Adrenal gland (tissue), 12 donors: Measurements from ENCODE around the gene CEP85L. TPM values are rescaled to one million over a fixed set of nuclear protein-coding genes. Genes with fewer than 3 reads are reported as not detected.

Experiments used
- DNase-seq, 7 donors: peaks; one replicate each; pipeline ENCODE4 v3.0.0-alpha.2; 2019 to 2020
- H3K27ac ChIP-seq, 5 donors: fragments of 200-600 bp; sonication (generic) in 4 of 5; 1 replicate in 3 of 5; 2 replicates in 2 of 5; pipeline versions ENCODE4 v1.5.1 to v1.8.0; 2016 to 2020; ENCODE audit warnings: mild to moderate bottlenecking in 1 of 5
- H3K27me3 ChIP-seq: fragments of 200-600 bp; 2 replicates; pipeline ENCODE4 v1.8.0; 2021
- H3K36me3 ChIP-seq, 2 donors: fragments of 200-600 bp; replicated peaks in 1 of 2; 1 replicate in 1 of 2; 2 replicates in 1 of 2; pipeline versions ENCODE4 v1.5.1 to v1.8.0; 2018 to 2022
- H3K4me1 ChIP-seq, 2 donors: fragments of 200-600 bp; replicated peaks in 1 of 2; 1 replicate in 1 of 2; 2 replicates in 1 of 2; pipeline versions ENCODE4 v1.5.1 to v1.8.0; 2018 to 2021
- H3K4me3 ChIP-seq, 4 donors: fragments of 200-600 bp; sonication (generic) in 3 of 4; one replicate each; pipeline ENCODE4 v1.5.1; 2016 to 2018
- H3K9me3 ChIP-seq, 3 donors: fragments of 200-600 bp; sonication (generic) in 1 of 3; replicated peaks in 1 of 3; 1 replicate in 2 of 3; 2 replicates in 1 of 3; pipeline versions ENCODE4 v1.5.1 to v1.8.0; 2016 to 2021
- POLR2A ChIP-seq, 2 donors: fragments of 450-650 bp; IDR thresholded peaks; one replicate each; pipeline ENCODE4 v1.6.1; 2017; ENCODE audit warnings: antibody characterized with exemption in 2 of 2, mild to moderate bottlenecking in 2 of 2, moderate library complexity in 1 of 2
- WGBS, 4 donors: extraction: QIAGEN DNeasy Blood & Tissue Kit in 2 of 4; methylation state at CpG; one replicate each; pipeline versions ENCODE4 v1.1.5 to v1.1.7; 2013 to 2017; 5-methylcytosine and 5-hydroxymethylcytosine counted together
- intact Hi-C, 2 donors: fragments of 100-400 bp; cut with DNase I; formaldehyde crosslinking; loops; one replicate each; pipeline versions ENCODE4 v1.14.1 to v1.15.0; 2022 to 2023
- polyA plus RNA-seq, 3 donors: library from polyadenylated mRNA; stranded (reverse); fragments of 200-250 nt in 2 of 3; fragments of 350-450 nt in 1 of 3; fragmentation: Illumina TruSeq in 1 of 3; extraction: RNeasy Lipid Tissue Mini Kit (QIAGEN cat#74804) in 1 of 3; gene quantifications; one replicate each; pipeline ENCODE4 v1.2.3, GENCODE V29; 2013 to 2014
- total RNA-seq, 9 donors: library from RNA; depleted of rRNA in 4 of 9; stranded (reverse); fragments of >200 nt in 4 of 9; fragments of 120-200 nt in 1 of 9; fragmentation: NEBNext Ultra II Directional in 1 of 9; extraction: Animal tissue kit (Norgen Biotek cat#: 25700) in 1 of 9; gene quantifications; one replicate each; pipeline versions ENCODE4 v1.1.0 to v1.2.4, GENCODE V29; 2013 to 2023
- TF ChIP-seq, protein P1 (sequence below), 6 experiments: fragments of 450-650 bp in 4 of 6; fragments of 200-600 bp in 2 of 6; sonication (generic) in 1 of 6; IDR thresholded peaks; 1 replicate in 5 of 6; 2 replicates in 1 of 6; pipeline versions ENCODE4 v1.5.1 to v1.8.0; 2016 to 2021; ENCODE audit warnings: antibody characterized with exemption in 6 of 6, mild to moderate bottlenecking in 2 of 6, moderate library complexity in 1 of 6
- donor health status: healthy with polysubstance abuse.
- donor health status: Bipolar disorder and iron deficiency.
- donor health status: DM: yes; HTN: yes; CAD: no.
- donor health status: DM: no; HTN: no; CAD: no.
- donor health status: DM: no; HTN: no; CAD: no.
- donor health status: DM: yes; HTN: yes; CAD: no.

Gene CEP85L
- total and polyA plus RNA-seq, 12 donors = 2.3 to 74.3 (median 23.3) TPM

- TF ChIP-seq, protein P1, sequence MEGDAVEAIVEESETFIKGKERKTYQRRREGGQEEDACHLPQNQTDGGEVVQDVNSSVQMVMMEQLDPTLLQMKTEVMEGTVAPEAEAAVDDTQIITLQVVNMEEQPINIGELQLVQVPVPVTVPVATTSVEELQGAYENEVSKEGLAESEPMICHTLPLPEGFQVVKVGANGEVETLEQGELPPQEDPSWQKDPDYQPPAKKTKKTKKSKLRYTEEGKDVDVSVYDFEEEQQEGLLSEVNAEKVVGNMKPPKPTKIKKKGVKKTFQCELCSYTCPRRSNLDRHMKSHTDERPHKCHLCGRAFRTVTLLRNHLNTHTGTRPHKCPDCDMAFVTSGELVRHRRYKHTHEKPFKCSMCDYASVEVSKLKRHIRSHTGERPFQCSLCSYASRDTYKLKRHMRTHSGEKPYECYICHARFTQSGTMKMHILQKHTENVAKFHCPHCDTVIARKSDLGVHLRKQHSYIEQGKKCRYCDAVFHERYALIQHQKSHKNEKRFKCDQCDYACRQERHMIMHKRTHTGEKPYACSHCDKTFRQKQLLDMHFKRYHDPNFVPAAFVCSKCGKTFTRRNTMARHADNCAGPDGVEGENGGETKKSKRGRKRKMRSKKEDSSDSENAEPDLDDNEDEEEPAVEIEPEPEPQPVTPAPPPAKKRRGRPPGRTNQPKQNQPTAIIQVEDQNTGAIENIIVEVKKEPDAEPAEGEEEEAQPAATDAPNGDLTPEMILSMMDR (IDR thresholded peaks at IDR 0.05) = no peak
- no peak for TF ChIP-seq POLR2A (IDR thresholded peaks at IDR 0.05)
- Histone ChIP-seq H3K27ac (no peak overlapping the region), H3K36me3 (no peaks in the 10 kb centered on the region), H3K4me1 (no peaks in the 10 kb centered on the region), H3K9me3 (no peaks in the 10 kb centered on the region), H3K4me3 (no peak overlapping the region), H3K27me3 (no peaks in the 10 kb centered on the region)
- 89 to 93% (median 91%) methylated on average over 1 of the region's 1 CpG for WGBS, 4 donors
- no peak for DNase-seq
- intact Hi-C loops = no loop called here
Measured at GRCh38 chr6:118696271-118696670, 44.9 kb upstream of the CEP85L start.

DNA sequence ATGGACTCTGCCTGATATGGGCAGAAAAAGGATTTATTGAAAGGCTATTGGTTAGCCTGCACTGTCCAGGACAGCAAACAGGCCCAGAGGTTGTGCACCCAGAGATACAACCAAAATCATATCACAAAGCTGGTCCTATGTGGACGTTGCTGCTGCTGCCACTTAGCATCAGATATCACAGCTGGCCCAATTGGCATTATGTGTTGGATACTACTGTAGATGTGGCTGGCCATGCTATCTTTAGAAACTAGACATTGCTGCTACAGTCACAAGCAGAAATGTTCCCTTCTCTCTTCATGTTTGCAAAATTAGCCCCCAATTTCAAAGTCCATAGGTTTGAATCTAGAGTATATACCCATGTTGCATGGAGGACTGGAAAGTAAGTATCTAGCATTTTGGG lies 42.2 kb upstream of the CEP85L start:
- intact Hi-C loops = no loop called here
- TF ChIP-seq POLR2A (IDR thresholded peaks at IDR 0.05) = no peak
- TF ChIP-seq, protein P1 (IDR thresholded peaks at IDR 0.05) = no peak
- no peak overlapping the region for H3K4me3 ChIP-seq

DNA sequence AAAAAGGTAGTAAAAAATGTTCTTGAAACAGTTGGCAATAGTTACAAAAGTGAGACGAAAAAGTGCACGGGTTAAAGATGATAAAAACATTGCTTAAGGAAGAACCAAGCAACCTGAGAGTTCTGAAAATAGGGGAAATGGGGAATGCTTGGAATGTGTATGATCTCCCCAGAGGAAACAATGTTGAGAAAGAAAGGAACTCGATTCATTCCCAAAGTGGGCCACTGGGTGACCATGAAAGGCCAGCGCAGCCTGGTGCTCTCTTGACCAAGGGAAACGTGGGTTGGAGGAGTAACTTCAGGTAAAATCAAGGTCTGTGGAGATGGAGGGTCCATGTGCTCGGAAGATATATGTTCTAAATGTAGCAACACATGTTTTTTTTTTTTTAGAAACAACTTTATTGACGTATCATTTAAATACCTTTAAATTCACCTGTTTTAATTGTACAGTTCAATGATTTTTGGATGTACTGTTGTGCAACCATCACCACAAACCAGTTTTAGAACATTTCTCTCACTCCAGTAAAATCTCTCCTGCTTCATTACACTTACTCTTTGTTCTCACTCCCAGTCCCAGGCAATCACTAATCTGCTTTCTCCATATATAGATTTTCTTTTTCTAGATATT lies 34.5 kb upstream of the CEP85L start:
- Histone ChIP-seq H3K4me1 (no peaks in the 10 kb centered on the region), H3K27ac (no peak overlapping the region), H3K27me3 (no peaks in the 10 kb centered on the region), H3K4me3 (no peak overlapping the region), H3K9me3 (no peaks in the 10 kb centered on the region), H3K36me3 (no peaks in the 10 kb centered on the region)
- DNase-seq = no peak
- intact Hi-C loops = no loop called here
- WGBS, 4 donors = 86 to 91% (median 89%) methylated on average over 7 of the region's 7 CpGs
- no peak for TF ChIP-seq POLR2A (IDR thresholded peaks at IDR 0.05)
- TF ChIP-seq, protein P1 (IDR thresholded peaks at IDR 0.05) = no peak

More for the DNA sequence above, 42.2 kb upstream of the CEP85L start:
- no peak for DNase-seq
- Histone ChIP-seq H3K27me3 (no peaks in the 10 kb centered on the region), H3K27ac (no peak overlapping the region), H3K4me1 (no peaks in the 10 kb centered on the region), H3K9me3 (no peaks in the 10 kb centered on the region), H3K36me3 (no peaks in the 10 kb centered on the region)
- 64 to 86% (median 76%) methylated on average over 1 of the region's 1 CpG for WGBS, 4 donors

GRCh38 chr6:118683881-118684872 lies 32.8 kb upstream of the CEP85L start:
- Histone ChIP-seq H3K27me3 (no peaks in the 10 kb centered on the region), H3K9me3 (no peaks in the 10 kb centered on the region), H3K36me3 (no peaks in the 10 kb centered on the region), H3K27ac (no peak overlapping the region), H3K4me3 (no peak overlapping the region), H3K4me1 (no peaks in the 10 kb centered on the region)
- no peak for TF ChIP-seq POLR2A (IDR thresholded peaks at IDR 0.05)
- TF ChIP-seq, protein P1 (IDR thresholded peaks at IDR 0.05) = no peak
- intact Hi-C loops = no loop called here
- DNase-seq = no peak
- WGBS, 4 donors = 81 to 84% (median 83%) methylated on average over 9 of the region's 9 CpGs
